GM18909 (cell line): ENCODE measurements around the gene STAT5B.
"Not testable (repeated sequence)": the region's sequence is repeated elsewhere in the genome, so short reads cannot be mapped to it uniquely, and the experiment has no call there.

Experiments
- ATAC-seq: cut with Tn5 transposase; IDR thresholded peaks from one replicate; pipeline ENCODE4 v1.9.1; 2021; ENCODE audit warnings: mild to moderate bottlenecking; ENCODE audit not compliant: unreplicated experiment, poor library complexity

Gene STAT5B

GRCh38 chr17:42307362-42307927 is 31.3 kb upstream of the STAT5B start:
- ATAC-seq: no peak

- ATAC-seq: no peak
Observed at GRCh38 chr17:42306385-42306667, 30.1 kb upstream of the STAT5B start.

DNA sequence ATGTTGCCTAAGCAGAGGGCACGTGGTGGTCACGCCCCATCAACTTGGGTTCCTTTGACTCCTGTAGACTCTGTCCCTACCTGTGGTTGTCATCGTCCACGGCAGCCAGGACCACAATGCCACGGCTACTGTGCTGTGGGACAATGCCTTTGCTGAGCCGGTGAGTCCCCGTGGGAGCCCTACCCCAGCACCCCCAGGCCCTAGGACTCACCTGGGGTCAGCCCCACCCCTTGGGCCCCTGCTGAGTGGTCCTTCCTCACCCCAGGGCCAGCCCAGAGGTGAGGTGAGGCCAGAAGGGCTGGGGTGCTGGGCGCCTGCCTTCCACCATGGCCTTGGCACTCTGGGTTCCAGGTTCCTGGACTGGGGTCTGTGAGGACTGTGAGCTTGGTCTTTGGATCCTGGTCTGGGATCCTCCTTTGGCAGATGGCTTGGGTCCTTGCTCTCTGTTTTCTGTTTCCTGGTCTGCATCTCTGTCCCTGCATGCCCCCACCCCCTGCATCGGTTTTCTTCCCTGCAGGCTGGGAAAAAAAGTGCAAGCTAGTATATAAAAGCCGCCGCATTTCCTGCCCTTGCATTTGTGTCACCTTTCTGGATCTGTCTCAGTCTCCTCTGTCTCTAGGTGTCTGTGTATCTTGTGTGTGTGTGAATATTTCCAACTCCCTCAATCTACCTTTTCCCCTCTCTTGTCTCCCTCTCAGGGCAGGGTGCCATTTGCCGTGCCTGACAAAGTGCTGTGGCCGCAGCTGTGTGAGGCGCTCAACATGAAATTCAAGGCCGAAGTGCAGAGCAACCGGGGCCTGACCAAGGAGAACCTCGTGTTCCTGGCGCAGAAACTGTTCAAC is 29.6 kb upstream of the STAT5B start:
- ATAC-seq: no peak

DNA sequence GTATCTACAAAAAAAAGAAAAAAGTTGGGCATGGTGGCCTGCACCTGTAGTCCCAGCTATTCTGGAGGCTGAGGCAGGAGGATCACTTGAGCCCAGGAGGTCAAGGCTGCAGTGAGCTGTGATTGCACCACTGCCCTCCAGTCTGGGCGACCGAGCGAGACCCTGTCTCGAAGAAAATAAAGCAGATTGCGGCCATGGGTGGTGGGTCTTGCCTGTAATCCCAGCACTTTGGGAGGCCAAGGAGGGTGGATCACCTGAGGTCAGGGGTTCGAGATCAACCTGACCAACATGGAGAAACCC is 28.8 kb upstream of the STAT5B start:
- ATAC-seq: not testable (repeated sequence)

DNA sequence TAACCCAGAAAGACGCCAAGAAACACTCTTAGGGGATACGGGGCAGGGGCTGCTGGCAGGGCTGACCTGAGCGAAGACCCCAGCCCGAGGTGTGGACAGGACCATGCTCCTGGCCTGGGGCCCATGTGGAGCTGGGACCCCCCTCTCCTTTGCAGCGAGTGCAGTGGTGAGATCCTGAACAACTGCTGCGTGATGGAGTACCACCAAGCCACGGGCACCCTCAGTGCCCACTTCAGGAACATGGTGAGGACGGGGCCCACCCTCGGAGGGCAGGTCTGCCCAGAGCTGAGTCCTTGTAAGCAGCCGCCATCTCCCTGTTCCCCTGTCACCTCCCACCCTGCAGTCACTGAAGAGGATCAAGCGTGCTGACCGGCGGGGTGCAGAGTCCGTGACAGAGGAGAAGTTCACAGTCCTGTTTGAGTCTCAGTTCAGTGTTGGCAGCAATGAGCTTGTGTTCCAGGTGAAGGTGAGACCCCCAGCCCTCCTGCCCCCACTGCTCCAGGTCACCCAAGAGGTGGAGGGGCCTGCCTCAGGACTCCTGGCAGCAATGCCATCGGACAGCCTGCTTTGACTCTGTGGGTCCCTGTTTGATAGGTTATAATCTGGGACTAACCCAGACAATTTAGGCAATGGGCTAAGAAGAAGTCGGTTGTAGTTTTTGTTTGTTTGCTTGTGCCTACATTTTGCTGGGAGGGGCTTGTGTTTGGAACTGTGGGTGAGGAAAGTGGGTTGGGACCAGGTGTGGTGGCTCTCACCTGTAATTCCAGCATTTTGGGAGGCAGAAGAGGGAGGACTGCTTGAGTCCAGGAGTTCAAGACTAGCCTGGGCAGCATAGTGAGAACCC is 28.2 kb upstream of the STAT5B start:
- ATAC-seq: no peak

GRCh38 chr17:42303694-42304093 is 27.5 kb upstream of the STAT5B start:
- ATAC-seq: no peak

DNA sequence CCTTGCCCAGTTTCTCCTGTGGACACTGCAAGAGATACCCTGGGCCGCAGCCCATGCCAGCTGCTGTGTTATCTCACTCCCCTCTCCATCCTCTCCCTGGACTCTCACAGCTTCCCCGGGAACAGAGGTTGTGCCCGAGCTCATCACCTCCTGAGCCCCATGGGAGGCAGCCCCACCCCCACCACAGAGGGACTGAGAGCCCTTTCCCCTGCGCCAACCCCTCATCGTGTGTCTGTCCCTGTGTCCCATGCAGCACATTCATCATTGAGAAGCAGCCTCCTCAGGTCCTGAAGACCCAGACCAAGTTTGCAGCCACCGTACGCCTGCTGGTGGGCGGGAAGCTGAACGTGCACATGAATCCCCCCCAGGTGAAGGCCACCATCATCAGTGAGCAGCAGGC is 24.8 kb upstream of the STAT5B start:
- no peak for ATAC-seq

DNA sequence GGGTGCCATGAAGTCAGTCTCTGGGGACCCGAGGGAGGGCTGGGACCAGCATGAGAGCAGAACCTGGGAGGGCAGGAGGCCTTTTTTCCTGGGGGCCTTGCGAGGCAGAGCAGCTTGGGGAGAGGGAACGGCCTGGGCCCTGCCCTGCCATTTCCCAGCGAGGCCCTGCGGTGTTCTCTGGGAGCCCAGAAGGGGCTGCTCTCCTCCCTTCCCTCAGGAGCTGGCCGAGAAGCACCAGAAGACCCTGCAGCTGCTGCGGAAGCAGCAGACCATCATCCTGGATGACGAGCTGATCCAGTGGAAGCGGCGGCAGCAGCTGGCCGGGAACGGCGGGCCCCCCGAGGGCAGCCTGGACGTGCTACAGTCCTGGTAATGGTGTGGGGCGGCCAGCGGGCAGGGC is 23.7 kb upstream of the STAT5B start:
- ATAC-seq: not testable (repeated sequence)

DNA sequence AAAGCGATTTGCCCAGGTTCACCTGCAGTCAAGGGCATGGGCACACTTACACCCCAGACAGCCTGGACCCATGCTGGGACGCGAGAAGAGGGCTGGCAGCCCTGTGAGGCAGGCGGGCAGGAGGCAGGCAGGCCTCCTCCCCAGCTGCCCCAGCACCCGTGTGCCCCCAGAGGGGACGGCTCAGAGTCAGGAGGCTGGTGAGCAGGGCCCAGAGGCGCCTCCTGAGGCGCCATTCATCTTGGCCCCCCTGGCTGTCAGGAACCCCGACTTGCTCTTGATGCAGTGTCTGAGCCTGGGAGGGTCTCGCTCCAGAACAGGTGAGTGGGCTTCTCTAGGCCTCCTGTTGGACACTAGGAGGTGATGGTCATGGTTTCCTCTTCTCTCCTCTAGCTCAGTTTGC is 23.2 kb upstream of the STAT5B start:
- not testable (repeated sequence) for ATAC-seq

- ATAC-seq: not testable (repeated sequence)
Observed at GRCh38 chr17:42297775-42298174, 21.6 kb upstream of the STAT5B start.

DNA sequence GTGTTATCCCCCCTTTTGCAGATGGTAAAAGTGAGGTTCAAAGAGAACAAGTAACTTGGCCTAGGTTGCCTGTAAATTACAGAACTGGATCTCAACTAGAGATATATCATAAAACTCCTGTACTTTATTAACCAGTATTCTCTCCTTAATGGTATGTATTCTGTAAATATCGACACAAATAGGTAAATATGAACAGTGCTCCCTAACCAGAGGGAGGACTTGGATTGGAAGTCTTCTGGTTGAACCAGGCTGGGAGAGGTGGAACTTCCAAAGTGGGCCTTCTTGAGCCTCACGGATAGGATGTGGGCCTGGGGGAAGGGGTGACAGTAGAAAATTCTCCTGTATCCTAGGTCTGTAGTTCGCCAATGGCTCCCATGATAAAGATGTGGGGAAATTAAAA is 19.8 kb upstream of the STAT5B start:
- no peak for ATAC-seq

DNA sequence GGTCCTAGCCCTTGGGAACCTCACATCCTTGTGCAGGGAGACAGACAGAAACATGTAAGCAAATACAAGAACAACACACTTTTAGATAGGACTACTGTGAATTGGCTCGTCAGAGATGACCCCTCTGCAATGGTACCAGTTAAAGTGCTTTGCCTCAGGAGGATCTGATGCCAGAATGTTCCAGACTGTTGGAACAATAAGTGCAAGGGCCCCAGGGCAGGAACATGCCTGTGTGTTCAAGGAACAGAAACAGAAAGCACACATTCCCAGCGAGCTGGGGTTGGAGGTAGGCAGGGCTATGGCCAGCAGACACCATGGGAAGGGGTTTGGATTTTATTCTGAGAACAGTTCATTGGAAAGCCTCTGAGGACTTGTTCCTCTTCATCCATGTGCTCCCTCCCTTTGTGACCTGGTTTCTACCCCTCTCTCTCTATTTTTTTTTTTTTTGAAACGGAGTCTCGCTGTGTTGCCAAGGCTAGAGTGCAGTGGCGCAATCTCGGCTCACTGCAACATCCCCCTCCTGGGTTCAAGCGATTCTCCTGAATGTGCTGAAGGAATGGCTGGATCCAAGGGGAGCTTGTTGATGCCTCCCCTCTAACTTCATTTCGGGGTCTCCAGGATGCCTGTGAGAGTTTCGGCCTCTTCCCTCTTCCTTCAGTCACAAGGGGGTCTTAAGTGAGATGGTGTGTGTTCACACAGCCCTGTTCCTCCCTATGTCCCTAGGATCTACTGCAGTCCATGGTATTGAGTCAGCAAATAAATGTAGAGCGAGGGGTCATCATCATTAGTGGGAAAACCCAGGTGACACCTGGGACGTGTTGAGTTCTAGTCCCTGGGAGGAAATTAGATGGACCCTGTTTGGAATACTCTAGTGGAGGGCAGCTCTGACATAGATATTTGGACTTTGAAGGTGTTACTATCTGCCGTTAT is 18.5 kb upstream of the STAT5B start:
- ATAC-seq: no peak

DNA sequence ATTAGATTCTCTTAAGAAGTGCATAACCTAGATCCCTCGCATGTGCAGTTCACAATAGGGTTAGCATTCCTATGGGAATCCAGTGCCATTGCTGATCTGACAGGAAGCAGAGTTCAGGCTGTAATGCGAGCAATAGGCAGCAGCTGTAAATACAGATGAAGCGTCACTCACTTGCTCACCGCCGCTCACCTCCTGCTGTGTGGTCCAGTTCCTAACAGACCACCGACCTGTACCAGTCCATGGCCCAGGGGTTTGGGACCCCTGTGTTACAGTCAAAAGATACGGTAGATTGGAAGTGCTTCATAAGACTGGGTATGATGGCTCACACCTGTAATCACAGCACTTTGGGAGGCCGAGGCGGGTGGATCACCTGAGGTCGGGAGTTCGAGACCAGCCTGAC is 14.9 kb upstream of the STAT5B start:
- no peak for ATAC-seq

- no peak for ATAC-seq
Observed at GRCh38 chr17:42290577-42290976, 14.4 kb upstream of the STAT5B start.

DNA sequence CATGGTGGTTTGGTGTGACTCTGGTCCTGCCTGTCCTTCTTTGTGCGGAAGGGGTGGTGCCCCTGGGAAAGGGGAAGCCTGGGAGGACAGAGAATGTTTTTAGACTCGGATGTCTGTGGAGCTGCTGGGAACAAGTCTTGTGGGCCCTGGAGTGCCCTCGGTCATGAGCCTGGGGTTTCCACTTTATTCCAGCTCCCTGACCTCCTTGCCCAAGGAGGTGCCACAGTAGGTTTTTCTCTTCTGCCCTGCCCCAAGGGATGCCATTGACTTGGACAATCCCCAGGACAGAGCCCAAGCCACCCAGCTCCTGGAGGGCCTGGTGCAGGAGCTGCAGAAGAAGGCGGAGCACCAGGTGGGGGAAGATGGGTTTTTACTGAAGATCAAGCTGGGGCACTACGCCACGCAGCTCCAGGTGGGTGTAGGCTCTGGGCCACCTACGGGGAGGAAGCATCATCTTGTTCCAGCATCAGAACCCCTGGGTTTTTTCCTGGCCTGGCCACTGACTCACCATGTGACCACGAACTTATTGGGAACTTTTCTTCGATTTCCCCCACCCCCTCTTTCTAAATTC is 13.5 kb upstream of the STAT5B start:
- ATAC-seq: no peak

GRCh38 chr17:42288803-42289610 is 12.8 kb upstream of the STAT5B start:
- peak; percentile 18 for ATAC-seq

DNA sequence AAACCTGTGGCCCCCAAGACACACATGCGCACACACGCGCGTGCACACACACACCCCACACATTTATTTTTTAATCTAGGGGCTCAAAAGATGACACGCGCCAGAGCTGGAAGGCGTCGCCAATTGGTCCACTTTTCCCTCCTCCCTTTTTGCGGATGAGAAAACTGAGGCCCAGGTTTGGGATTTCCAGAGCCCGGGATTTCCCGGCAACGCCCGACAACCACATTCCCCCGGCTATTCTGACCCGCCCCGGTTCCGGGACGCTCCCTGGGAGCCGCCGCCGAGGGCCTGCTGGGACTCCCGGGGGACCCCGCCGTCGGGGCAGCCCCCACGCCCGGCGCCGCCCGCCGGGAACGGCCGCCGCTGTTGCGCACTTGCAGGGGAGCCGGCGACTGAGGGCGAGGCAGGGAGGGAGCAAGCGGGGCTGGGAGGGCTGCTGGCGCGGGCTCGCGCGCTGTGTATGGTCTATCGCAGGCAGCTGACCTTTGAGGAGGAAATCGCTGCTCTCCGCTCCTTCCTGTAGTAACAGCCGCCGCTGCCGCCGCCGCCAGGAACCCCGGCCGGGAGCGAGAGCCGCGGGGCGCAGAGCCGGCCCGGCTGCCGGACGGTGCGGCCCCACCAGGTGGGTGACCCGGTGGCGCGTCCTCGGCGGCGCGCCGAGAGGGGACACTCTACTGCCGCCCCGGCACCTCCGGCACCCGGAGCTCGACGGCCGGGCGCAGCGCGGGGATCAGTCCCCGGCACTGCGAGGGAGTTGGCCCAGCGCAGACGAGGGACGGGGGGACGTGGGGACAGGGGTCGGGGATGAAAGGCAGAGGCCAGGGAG is 12.0 kb upstream of the STAT5B start, which contains the start of gene STAT5A:
STAT5A (plus strand) TSS at position 522 of the 826 bp plus-strand sequence. CDS start 914 bp downstream, outside the sequence.
- ATAC-seq: peak; percentile 54

DNA sequence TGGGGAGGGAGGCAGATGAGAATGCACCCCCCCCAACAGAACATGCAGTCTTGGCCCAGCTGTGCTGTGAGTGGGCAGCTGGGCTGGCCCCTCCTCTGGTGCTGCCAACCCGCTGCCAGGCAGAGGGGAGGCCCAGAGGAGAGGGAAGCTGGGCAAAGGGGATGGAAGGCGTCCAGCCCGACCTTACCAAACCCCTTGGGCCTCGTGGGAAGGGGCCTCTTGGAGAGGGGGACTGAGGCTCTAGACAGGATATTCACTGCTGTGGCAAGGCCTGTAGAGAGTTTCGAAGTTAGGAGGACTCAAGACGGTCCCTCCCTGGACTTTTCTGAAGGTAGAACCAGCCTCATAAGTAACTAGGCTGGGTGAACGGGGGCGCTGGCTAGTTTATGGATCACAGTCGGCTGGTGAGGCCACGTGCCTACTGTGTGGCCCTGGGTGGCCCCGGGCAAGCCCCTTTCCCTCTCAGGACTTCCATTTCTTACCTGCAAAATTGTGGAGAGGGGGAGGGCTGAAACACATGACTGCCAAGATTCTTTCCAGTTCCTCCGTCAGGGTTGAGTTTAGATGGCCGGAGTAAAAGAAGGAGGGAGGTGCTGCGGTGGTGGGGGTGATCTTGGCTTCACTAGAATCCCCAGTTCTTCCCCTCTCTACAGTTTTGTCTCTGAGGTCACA is 11.2 kb upstream of the STAT5B start:
- ATAC-seq: no peak
